Tibial nerve (tissue), 4 donors: Measurements from ENCODE around the gene BAIAP2L2.

Experiments
- CTCF ChIP-seq, 5 experiments: fragments of 200-600 bp in 3 of 5; fragments of 450-650 bp in 2 of 5; sonication (generic) in 3 of 5; IDR thresholded peaks; one replicate each; pipeline ENCODE4 v1.5.1; 2016 to 2019; ENCODE audit warnings: antibody characterized with exemption in 5 of 5, mild to moderate bottlenecking in 3 of 5, moderate library complexity in 2 of 5
- EP300 ChIP-seq, 2 donors: sonication (generic); formaldehyde crosslinking; IDR thresholded peaks; one replicate each; pipeline ENCODE4 v1.6.1; 2017; ENCODE audit warnings: antibody characterized with exemption in 2 of 2, mild to moderate bottlenecking in 1 of 2
- POLR2A ChIP-seq, 2 donors: fragments of 450-650 bp; IDR thresholded peaks; one replicate each; pipeline ENCODE4 v1.6.1; 2017; ENCODE audit warnings: antibody characterized with exemption in 2 of 2, mild to moderate bottlenecking in 2 of 2, moderate library complexity in 2 of 2

GRCh38 chr22:38082986-38083710, 27.3 kb downstream of the BAIAP2L2 start:
- TF ChIP-seq EP300 (IDR thresholded peaks at IDR 0.05) (no peak), CTCF (IDR thresholded peaks at IDR 0.05) (no peak), POLR2A (IDR thresholded peaks at IDR 0.05) (no peak)
